ENCODE measurements around the gene CDK17.

DNA sequence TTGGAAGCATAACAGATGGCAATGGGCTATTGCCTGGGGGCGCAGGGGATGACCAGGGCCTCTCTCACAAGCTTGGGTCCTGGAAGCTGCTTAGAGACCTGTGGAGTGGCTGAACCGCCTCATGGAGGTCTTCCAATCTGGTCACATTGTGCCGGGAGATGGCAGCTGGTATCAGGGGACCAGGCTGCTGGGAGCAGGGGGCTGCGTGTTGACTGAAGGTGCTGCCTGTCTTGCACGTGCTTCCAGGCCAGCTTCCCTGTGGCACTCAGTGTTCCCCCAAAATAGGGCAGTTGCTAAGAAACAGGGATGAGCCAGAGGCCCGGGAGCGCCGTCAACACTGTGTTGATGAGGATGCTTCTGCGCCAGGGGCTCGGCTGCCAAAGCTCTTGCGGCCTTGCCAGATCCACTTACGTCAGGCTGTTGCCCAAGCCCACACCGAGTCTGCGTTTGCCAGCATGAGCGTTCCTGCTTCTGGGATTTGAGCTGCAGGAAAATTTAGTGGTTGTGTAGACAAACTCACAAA is 166.2 kb downstream of the CDK17 start:
- TF ChIP-seq, protein P1, sequence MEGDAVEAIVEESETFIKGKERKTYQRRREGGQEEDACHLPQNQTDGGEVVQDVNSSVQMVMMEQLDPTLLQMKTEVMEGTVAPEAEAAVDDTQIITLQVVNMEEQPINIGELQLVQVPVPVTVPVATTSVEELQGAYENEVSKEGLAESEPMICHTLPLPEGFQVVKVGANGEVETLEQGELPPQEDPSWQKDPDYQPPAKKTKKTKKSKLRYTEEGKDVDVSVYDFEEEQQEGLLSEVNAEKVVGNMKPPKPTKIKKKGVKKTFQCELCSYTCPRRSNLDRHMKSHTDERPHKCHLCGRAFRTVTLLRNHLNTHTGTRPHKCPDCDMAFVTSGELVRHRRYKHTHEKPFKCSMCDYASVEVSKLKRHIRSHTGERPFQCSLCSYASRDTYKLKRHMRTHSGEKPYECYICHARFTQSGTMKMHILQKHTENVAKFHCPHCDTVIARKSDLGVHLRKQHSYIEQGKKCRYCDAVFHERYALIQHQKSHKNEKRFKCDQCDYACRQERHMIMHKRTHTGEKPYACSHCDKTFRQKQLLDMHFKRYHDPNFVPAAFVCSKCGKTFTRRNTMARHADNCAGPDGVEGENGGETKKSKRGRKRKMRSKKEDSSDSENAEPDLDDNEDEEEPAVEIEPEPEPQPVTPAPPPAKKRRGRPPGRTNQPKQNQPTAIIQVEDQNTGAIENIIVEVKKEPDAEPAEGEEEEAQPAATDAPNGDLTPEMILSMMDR (IDR thresholded peaks at IDR 0.05), result no peak
- TF ChIP-seq POLR2AphosphoS5 (IDR thresholded peaks at IDR 0.05) (peak; percentile 80 to 96 (median 83)), POLR2A (IDR thresholded peaks at IDR 0.05) (no peak)

All from breast epithelium (tissue), 3 donors.